HT-29 (cell line): ENCODE measurements around the gene SGCD. TPM values are rescaled to one million over a fixed set of nuclear protein-coding genes. Genes with fewer than 3 reads are reported as not detected.

Experiments
- DNase-seq: peaks from one replicate; pipeline ENCODE4 v3.0.0-alpha.2; 2015; ENCODE audit warnings: low spot score
- total RNA-seq: library from RNA; depleted of rRNA; stranded (reverse); fragments of >200 nt; shearing (Covaris generic); gene quantifications from 2 replicates; pipeline ENCODE4 v1.2.3, GENCODE V29; 2014

Gene SGCD
- total RNA-seq, 1 experiment from 2014 or later, result not detected

DNA sequence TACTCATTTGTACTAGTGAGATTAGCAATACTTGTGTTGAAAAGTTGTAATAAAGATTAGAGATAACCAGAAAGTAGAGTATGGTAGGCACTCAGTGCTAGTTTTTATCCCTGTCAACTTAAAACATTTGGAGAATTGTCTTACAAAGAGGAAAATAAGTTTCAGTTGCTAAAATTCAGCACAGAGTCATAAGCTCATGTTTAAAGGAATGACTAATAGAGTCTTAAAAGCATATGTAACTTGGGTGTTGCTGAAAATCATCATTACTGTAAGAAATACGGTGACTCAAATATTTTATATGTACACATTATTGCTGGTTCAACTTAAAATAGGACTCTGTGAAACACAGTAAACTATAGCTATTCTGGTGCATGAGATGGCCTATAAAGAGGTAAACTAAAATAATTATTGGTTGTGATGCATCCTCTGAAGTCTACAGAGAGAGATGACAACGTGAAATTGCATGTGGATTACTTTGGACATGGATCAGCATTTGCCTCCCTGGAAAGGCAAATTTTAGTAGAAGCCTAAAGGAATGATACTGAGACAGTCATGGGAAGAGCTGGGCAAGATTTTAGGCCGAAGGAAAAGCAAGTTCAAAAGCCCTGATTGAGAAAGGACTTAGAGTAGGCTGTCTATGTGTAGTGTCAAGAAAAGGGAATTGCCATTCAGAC lies 34.6 kb downstream of the SGCD start:
- no peak for DNase-seq

DNA sequence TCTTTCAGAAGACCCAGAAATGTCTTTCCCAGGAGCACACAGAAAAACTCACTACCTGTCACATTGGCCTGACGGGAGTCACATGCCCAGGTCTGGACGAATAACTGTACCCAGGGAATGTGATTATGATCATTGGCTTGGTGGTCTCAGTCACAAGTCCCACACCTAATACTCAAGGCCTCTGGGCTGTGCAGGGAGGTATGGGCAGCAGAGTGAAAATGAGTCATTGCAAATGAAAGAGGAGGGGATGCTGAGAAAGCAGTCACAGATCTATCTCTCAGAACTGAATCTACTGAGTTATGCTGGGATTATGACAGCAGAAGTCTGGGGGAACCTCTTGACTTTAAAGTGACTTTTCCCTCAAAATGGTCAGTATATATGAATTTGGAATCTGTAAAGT lies 36.9 kb downstream of the SGCD start:
- DNase-seq, result no peak

DNA sequence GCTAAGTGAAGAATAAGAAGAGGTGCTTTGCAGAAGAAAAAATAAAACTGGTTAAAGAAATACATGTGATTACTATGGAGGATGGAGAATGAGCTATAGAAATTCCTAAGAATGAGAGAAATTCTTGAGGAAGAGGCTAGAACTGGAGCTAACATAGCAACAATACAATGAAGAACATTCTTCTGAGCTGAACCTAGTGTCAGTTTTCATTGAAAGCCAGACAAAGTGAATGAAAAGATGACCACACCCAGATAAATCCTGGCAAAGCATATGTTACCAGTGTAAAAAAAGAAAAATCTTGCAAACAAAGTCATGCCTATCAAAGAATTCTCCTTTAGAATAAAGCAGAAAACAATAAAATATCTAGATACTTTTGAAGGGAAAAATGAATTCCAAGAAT lies 39.6 kb downstream of the SGCD start:
- no peak for DNase-seq

GRCh38 chr5:156367597-156367996 lies 40.6 kb downstream of the SGCD start:
- no peak for DNase-seq

DNA sequence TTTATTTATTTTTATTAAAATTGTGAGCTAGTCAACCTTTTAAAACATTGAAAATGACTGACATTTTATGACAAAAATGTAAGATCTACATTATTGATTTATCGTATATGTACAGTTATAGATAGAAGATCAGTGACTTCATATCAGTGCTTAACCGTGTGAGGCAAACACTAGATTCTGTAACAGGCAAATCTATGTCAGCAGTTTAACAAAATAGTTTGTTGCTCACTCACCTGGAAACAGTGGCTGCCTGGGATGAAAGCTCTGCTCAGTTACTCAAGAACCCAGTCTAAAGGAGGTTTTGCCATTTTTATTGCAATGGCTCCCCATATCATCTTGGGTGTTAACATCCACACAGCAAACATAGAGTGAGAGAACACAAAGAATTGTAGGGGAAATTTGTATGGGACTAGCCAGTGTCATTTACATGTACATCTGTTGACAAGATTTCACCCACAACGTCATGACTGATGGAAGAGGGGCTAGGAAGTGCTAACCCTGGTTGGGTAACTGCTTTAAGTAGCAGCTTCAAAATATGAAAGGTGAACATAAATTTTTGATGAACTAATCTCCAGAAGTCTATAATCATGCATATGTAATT lies 49.0 kb downstream of the SGCD start:
- no peak for DNase-seq

DNA sequence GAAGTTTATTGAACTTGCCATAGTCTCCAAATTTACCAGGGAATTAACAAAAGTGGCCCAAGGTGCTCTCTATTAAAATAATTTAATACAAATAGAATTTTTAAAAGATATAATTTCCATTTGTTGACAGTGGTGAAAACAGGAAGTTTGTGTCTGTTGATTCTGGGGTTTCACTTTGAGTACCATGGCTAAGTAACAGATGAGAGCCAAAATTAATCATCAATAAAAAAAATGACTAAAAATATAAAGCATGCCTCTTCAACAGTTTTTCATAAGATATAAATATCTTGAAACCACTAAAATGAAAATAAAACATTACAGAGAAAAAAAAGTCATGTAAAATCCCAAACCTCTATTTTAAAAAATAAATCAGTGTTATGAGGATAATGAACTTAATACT lies 49.8 kb downstream of the SGCD start:
- no peak for DNase-seq

DNA sequence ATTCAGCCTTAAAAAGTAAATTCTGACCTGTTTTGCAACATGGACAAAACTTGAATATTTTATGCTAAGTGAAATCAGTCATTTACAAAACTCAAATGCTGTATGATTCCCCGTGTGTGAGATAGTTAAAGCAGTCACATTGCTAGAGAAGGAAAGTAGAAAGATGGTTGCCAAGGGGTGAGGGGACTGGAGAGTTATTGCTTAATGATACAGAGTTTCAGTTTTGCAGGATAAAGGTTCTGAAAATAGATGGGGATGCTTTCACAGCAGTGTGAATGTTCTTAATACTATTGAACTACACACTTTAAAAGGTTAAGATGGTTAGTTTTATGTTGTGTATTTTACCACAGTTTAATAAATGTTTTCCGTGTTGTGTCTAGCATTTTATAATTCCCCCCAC lies 51.2 kb downstream of the SGCD start:
- no peak for DNase-seq

- DNase-seq, result no peak
These were observed 52.2 kb downstream of the SGCD start for GRCh38 chr5:156379206-156379605.

DNA sequence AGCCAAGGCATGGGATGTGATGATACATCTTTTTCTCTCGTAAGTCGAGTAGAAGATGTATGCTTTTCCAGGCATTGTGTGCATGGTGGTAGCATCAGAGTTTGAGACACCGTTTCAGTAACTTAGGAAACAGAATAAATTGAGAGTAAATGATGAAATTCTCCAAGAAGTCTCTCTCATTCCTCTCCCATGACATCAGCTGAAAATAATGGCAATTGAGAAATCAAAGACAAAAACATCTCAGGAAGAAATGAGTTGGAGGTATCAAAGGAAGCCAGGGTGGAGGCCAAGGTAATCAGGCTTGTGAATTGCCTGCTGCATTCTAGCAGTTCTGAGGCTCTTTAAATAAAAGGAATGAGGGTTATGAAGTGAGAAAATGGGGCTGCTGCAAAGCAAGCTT lies 53.9 kb downstream of the SGCD start:
- no peak for DNase-seq

GRCh38 chr5:156383510-156384265 lies 56.7 kb downstream of the SGCD start:
- no peak for DNase-seq

GRCh38 chr5:156385416-156385815 lies 58.5 kb downstream of the SGCD start:
- no peak for DNase-seq

DNA sequence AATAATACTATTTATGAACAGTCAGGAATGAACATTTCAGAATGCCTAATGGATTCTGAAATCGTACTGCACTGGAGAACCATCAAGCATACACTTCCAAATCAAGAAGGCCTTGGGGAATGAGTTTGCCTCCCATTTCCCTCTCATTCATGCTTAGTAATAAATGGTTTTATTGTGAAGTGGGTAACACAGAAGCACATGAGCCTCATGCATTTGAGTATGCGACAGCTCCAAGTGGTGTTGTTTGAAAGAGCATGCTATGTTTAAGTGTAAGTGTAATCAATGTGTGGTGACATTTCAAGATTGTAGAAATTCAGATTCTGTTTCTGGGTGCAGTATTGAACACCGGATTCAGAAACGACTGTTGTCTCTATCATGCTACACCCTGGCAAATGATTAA lies 60.0 kb downstream of the SGCD start:
- DNase-seq, result no peak

DNA sequence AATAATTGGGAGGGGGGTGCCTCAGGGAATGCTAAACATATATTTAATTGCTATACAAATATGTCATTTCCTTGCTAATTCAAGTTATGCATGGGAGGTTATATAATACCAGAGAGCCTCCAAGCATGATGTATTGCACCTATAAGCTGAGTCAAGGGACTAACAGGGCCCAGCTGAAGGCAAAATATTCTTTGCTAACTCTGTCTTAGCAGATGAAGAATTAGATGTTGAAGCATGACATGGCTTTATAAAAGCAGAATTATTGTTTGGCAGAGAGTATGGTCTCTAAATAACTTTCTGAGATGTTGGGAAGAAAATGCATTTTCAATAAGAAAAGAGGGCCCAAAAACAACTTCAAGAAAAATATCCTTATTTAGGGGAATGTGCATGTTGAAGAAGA lies 60.4 kb downstream of the SGCD start:
- no peak for DNase-seq

GRCh38 chr5:156388233-156388632 lies 61.3 kb downstream of the SGCD start:
- DNase-seq, result no peak

DNA sequence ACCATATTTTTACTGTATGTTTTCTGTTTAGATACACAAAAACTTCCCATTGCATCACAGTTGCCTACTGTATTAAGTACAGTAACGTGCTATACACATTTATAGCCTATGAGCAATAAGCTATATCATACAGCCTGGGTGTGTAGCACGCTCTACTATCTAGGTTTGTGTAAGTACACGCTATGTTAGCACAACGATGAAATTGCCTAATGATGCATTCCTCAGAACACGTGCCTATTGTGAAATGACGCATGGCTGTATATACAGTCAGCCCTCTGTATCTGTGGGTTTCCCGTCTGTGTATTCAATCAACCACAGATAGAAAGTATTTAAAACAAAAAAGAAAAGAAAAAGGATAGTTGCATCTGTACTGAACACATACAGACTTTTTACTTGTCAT lies 64.2 kb downstream of the SGCD start:
- DNase-seq, result no peak

GRCh38 chr5:156393980-156394379 lies 67.0 kb downstream of the SGCD start:
- no peak for DNase-seq

- no peak for DNase-seq
These were observed 67.8 kb downstream of the SGCD start for GRCh38 chr5:156394642-156395305.

DNA sequence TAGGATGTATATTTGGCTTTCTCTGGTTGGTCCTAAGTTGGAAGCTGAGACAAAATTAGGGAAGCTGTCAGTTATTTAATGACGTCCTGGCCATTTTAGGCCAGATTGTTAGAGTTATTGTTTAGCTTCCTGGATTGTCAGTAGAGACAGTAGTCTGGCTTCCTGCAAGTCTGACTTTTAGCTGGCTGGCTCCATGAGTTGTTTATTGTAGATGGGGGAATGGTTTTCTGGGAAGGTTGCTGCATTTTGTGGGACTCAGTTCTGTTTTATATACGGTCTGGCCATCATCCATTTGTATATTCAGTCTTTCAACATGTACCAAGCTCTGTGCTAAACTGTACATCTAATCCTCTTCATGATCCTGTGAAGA lies 68.3 kb downstream of the SGCD start:
- no peak for DNase-seq

GRCh38 chr5:156396063-156396829 lies 69.3 kb downstream of the SGCD start:
- DNase-seq, result no peak

GRCh38 chr5:156396830-156397081 lies 69.8 kb downstream of the SGCD start:
- DNase-seq, result no peak

GRCh38 chr5:156399323-156399722 lies 72.4 kb downstream of the SGCD start:
- no peak for DNase-seq
